ENCODE data around the gene FAT2. TPM values are rescaled to one million over a fixed set of nuclear protein-coding genes. Genes with fewer than 3 reads are reported as not detected.

The FAT2 gene
- total RNA-seq, 1 donor from 2014 or later = under 0.01 TPM

DNA sequence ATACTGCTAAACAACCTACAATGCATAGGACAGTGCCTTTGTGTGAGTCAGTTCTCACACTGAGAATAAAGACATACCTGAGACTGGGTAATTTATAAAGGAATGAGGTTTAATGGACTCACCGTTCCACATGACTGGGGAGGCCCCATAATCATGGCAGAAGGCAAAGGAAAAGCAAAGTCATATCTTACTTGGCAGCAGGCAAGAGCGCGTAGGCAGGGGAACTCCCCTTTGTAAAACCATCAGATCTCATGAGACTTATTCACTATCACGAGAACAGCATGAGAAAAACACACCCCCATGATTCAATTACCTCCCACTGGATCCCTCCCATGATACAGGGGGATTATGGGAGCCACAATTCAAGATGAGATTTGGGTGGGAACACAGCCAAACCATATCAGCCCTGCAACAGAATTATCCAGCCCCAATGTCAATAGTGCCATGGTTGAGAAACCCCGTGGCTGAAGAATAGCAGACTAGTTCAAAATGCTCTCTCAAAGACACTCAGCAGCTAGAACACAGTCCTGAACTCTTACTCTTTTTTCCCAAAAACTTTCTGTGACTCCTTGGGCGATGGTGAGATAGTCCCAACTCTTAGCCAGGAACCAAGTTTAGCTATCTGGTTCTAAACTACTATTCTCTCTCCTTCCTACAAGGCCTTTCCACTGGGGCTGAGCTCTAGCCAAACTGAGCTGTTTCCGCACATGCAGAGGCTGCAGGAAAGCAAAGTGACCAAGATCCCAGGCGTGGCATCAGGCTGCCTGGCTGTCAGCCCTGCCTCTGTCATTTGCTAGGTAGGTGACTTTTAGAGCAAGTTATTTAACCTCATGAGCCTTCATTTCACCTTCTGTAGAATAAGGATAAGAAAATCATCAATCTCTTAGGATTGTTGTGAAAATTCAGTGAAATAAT is 21.7 kb downstream of the FAT2 start:
- no peak overlapping the region for H3K4me3 ChIP-seq (ENCODE audit: low read depth, low read length)
- peak; percentile 73 for DNase-seq (ENCODE audit: low read depth)
- TF ChIP-seq CTCF (conservative IDR thresholded peaks at IDR 0.05; ENCODE audit: low read depth, low read length) = no peak

DNA sequence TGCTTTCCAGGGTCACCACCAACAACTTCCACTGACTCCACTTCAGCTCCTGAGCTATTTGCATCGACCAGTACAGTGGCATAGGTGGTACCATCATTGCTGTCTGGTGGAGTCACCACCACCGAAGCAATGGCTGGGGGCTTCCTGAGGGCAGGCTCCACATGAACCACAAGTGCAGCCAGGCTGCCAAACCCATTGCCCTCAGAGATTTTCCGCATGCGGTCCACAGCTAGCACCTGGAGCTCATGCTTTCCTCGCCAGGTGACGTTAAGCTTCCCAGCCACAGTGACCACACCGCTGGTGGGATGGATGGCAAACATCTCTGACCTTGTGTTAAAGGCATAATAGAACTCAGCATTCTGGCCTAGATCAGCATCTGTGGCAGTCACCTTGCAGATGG is 23.1 kb downstream of the FAT2 start:
- no peak for TF ChIP-seq CTCF (conservative IDR thresholded peaks at IDR 0.05; ENCODE audit: low read depth, low read length)
- no peak overlapping the region for H3K4me3 ChIP-seq (ENCODE audit: low read depth, low read length)
- no peak for DNase-seq (ENCODE audit: low read depth)

GRCh38 chr5:151565971-151566370 is 25.2 kb downstream of the FAT2 start:
- TF ChIP-seq CTCF (conservative IDR thresholded peaks at IDR 0.05; ENCODE audit: low read depth, low read length) = no peak
- DNase-seq (ENCODE audit: low read depth) = no peak
- H3K4me3 ChIP-seq (ENCODE audit: low read depth, low read length) = no peak overlapping the region

DNA sequence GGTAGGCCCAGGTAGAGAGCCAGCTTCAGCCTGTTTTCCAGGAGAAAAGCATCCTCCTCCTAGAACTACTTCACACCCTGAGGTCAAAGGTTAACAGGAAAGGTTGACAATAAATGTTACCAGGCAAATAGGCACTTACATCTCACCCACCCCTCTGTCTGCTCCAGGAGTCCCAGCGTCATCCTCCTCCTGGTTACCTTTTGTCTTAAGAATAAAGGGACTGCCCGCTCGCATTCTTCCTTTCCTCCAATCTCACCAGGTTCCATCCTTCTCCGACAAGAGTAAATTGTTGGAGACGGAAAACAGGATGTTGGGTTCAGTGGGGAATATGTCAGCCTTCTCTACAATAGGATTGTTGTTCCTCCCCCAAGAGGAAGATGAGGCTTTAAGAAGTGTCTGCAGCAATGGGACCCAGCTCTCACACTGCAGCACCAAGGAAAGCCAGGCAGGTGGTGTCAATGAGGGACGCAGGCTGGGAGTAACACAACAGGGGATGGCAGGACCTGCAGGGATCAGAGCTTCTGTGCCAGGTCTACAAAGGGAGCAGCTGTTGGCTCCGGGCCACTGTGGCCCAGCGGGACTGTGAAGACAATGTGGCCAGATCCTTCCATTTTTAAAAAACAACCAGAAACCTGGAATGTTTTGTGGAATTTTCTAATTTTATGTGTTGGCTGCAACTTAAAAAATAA is 29.0 kb downstream of the FAT2 start:
- no peak overlapping the region for H3K4me3 ChIP-seq (ENCODE audit: low read depth, low read length)
- no peak for DNase-seq (ENCODE audit: low read depth)
- no peak for TF ChIP-seq CTCF (conservative IDR thresholded peaks at IDR 0.05; ENCODE audit: low read depth, low read length)

DNA sequence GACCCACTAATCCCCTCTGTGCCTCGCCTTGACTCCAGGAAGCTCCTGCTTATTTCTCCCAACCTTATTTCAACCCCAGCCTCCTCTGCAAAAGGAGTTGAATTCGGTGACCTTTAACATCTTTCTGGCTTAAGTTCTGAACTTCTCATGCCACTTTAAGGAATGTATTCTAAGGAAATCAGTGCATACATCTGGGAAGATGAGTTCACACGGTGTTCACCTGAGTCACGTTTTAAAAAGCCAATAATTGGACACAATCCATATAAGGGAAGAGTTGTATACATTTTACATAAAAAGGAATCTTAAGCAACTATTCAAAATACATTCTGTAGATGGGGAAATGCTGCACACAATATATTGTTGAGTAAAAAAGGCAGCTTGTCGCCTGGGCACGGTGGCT is 33.2 kb downstream of the FAT2 start:
- H3K4me3 ChIP-seq (ENCODE audit: low read depth, low read length) = no peak overlapping the region
- no peak for TF ChIP-seq CTCF (conservative IDR thresholded peaks at IDR 0.05; ENCODE audit: low read depth, low read length)
- DNase-seq (ENCODE audit: low read depth) = no peak

DNA sequence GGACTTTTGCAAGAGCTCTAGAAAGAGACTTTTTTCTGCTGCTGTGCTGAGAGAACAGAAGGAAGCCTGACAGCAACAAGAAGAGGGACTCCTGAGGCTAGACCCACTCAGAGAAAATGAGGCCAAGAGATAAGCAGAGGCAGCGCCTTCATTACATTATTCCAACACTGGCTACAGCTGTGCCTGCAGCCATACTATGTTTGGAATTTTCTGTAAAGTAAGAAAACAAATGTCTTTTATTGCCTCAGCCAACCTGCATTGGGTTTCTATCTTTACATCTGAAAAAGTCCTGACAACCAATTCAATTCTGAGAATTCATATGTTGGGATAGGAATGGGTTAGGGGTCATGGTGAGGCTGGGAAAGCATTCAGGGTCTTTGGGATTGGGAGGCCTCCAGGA is 33.7 kb downstream of the FAT2 start:
- DNase-seq (ENCODE audit: low read depth) = no peak
- no peak for TF ChIP-seq CTCF (conservative IDR thresholded peaks at IDR 0.05; ENCODE audit: low read depth, low read length)
- H3K4me3 ChIP-seq (ENCODE audit: low read depth, low read length) = no peak overlapping the region

Data from epithelial cell of proximal tubule (primary cell).